Daoy (cell line): ENCODE measurements around the gene GPSM3. TPM values are rescaled to one million over a fixed set of nuclear protein-coding genes. Genes with fewer than 3 reads are reported as not detected.
"Not testable (repeated sequence)": the region's sequence is repeated elsewhere in the genome, so short reads cannot be mapped to it uniquely, and the experiment has no call there.

Experiments used
- DNase-seq: peaks from one replicate; pipeline ENCODE4 v3.0.0-alpha.2; 2015; ENCODE audit warnings: low read depth
- total RNA-seq: library from RNA; depleted of rRNA; stranded (reverse); fragments of >200 nt; shearing (Covaris generic); gene quantifications from 2 replicates; pipeline ENCODE4 v1.2.3, GENCODE V29; 2014

GPSM3 gene
- total RNA-seq, 1 experiment from 2014 or later, result 6.6 TPM

GRCh38 chr6:32187725-32188380, 4.6 kb downstream of the GPSM3 start:
- DNase-seq, result not testable (repeated sequence)

- DNase-seq, result no peak
These were observed 5.3 kb downstream of the GPSM3 start for GRCh38 chr6:32187009-32187709.

GRCh38 chr6:32186151-32186840, 6.1 kb downstream of the GPSM3 start:
- not testable (repeated sequence) for DNase-seq

GRCh38 chr6:32185681-32186131, 6.7 kb downstream of the GPSM3 start:
- peak; percentile 86 for DNase-seq

GRCh38 chr6:32184084-32184640, 8.3 kb downstream of the GPSM3 start, which contains the start of gene AGER:
AGER (minus strand) TSS chr6:32184253; CDS start chr6:32184222, 31 bp downstream.
- DNase-seq, result no peak

GRCh38 chr6:32183483-32184083, 8.9 kb downstream of the GPSM3 start:
- DNase-seq, result no peak

- no peak for DNase-seq
These were observed 9.4 kb downstream of the GPSM3 start for GRCh38 chr6:32183030-32183429.

- DNase-seq, result no peak
These were observed 9.9 kb downstream of the GPSM3 start for GRCh38 chr6:32182555-32182981.

GRCh38 chr6:32181915-32182529, 10.4 kb downstream of the GPSM3 start:
- DNase-seq, result no peak

- DNase-seq, result no peak
These were observed 11.2 kb downstream of the GPSM3 start for GRCh38 chr6:32181148-32181702.

GRCh38 chr6:32179766-32180405, 12.6 kb downstream of the GPSM3 start:
- DNase-seq, result no peak

GRCh38 chr6:32178547-32179440, 13.6 kb downstream of the GPSM3 start:
- no peak for DNase-seq

- DNase-seq, result peak; percentile 100
These were observed 14.5 kb downstream of the GPSM3 start, which contains the start of gene RNF5 for GRCh38 chr6:32177788-32178546. RNF5 (plus strand) TSS chr6:32178405; CDS start chr6:32178512, 107 bp downstream.

- peak; percentile 63 for DNase-seq
These were observed 15.2 kb downstream of the GPSM3 start for GRCh38 chr6:32177183-32177787.

GRCh38 chr6:32176476-32177182, 15.8 kb downstream of the GPSM3 start:
- DNase-seq, result peak; percentile 61

GRCh38 chr6:32175711-32176475, 16.6 kb downstream of the GPSM3 start, which contains the start of gene AGPAT1:
AGPAT1 (minus strand) TSS chr6:32176084; CDS start chr6:32171496, 4,588 bp downstream.
- DNase-seq, result peak; percentile 98

- no peak for DNase-seq
These were observed 17.1 kb downstream of the GPSM3 start for GRCh38 chr6:32175322-32175710.
